Measurements from ENCODE around the gene DUSP2. TPM values are rescaled to one million over a fixed set of nuclear protein-coding genes. Genes with fewer than 3 reads are reported as not detected.
A peak's percentile ranks its signal among the peaks of the same experiment; 100 is the strongest.

Gene DUSP2
- total and polyA plus RNA-seq, 9 of the 15 experiments (the other 6 are each of a cell fraction or from before 2014, with no cell fraction given), result 0.04 to 0.18 TPM; not detected in 7

GRCh38 chr2:96120991-96121390 lies 24.2 kb downstream of the DUSP2 start (continued):
- TF ChIP-seq MYBL2 (IDR thresholded peaks at IDR 0.05; ENCODE audit: low read depth) (no peak), MYBL2 (CRISPR knock-in tag; IDR thresholded peaks at IDR 0.05; ENCODE audit: borderline replicate concordance) (no peak)

- Histone ChIP-seq H3K9ac (ENCODE audit: insufficient read depth in 1 of 2, low read depth in 2 of 2, low read length in 2 of 2) (no peak overlapping the region), H3K27me3 (ENCODE audit: control insufficient read depth in 2 of 2, insufficient read depth in 2 of 2, low read length in 2 of 2) (peaks cover 25 to 85% of the 10 kb centered on the region in 2 experiments; a peak in 4 of 5 replicates), H3K4me1 (replicated peaks in 1 of 2; ENCODE audit: control insufficient read depth in 2 of 2, insufficient read depth in 2 of 2, low read length in 2 of 2) (peaks cover 3 to 37% of the 10 kb centered on the region in 2 experiments; a peak in 4 of 5 replicates), H3K79me2 (ENCODE audit: control insufficient read depth, insufficient read depth, low read length) (no peaks in the 10 kb centered on the region), H3K9me3 (replicated peaks; ENCODE audit: control insufficient read depth, insufficient read depth, low read depth, low read length) (no peaks in the 10 kb centered on the region), H3K4me2 (ENCODE audit: insufficient read depth, low read length) (no peak overlapping the region), H3K27ac (ENCODE audit: extremely low read depth, low read depth, low read length) (no peak overlapping the region), H3K9me1 (ENCODE audit: control insufficient read depth, insufficient read depth, low read length) (no peaks in the 10 kb centered on the region), H2AFZ (ENCODE audit: low read depth, low read length) (no peak overlapping the region), H3K36me3 (ENCODE audit: control insufficient read depth, insufficient read depth, low read length) (no peaks in the 10 kb centered on the region), H3K4me3 (no peak overlapping the region), H4K20me1 (replicated peaks; ENCODE audit: control insufficient read depth, insufficient read depth, low read length) (peaks cover 17% of the 10 kb centered on the region)
- POLR2A ChIA-PET, result no interaction called here
- CTCF ChIA-PET (ENCODE audit: low intra/inter-chr PET ratio), result no interaction called here
- DNase-seq (ENCODE audit: extremely low read depth in 1 of 4, low spot score in 3 of 4) (no peak), ATAC-seq (no peak), FAIRE-seq (no peak)
- in situ Hi-C loops (cut with MboI), result no loop called here
- 1% methylated on average over 8 of the region's 11 CpGs for WGBS (ENCODE audit: insufficient coverage, low coverage, missing lambda C conversion rate)
- no TSS peak for BruUV-seq (replicated peaks)
- intact Hi-C loops (cut with micrococcal nuclease), result no loop called here
- TF ChIP-seq TCF7L2 (IDR thresholded peaks at IDR 0.05; ENCODE audit: low read depth, low read length), result no peak
- peak; percentile 82 for TF ChIP-seq EGR1 (conservative IDR thresholded peaks at IDR 0.05)
These were observed 25.0 kb downstream of the DUSP2 start for GRCh38 chr2:96120091-96120720.

GRCh38 chr2:96119389-96119751 lies 25.9 kb downstream of the DUSP2 start:
- Histone ChIP-seq H3K9ac (ENCODE audit: insufficient read depth in 1 of 2, low read depth in 2 of 2, low read length in 2 of 2) (no peak overlapping the region), H3K27ac (ENCODE audit: extremely low read depth, low read depth, low read length) (no peak overlapping the region), H3K4me2 (ENCODE audit: insufficient read depth, low read length) (no peak overlapping the region), H3K4me1 (replicated peaks in 1 of 2; ENCODE audit: control insufficient read depth in 2 of 2, insufficient read depth in 2 of 2, low read length in 2 of 2) (peaks cover 3 to 45% of the 10 kb centered on the region in 2 experiments; a peak in 4 of 5 replicates), H3K4me3 (no peak overlapping the region), H3K27me3 (ENCODE audit: control insufficient read depth in 2 of 2, insufficient read depth in 2 of 2, low read length in 2 of 2) (peaks cover 22 to 85% of the 10 kb centered on the region in 2 experiments; a peak in 4 of 5 replicates), H3K36me3 (ENCODE audit: control insufficient read depth, insufficient read depth, low read length) (no peaks in the 10 kb centered on the region), H3K9me3 (replicated peaks; ENCODE audit: control insufficient read depth, insufficient read depth, low read depth, low read length) (no peaks in the 10 kb centered on the region), H2AFZ (ENCODE audit: low read depth, low read length) (no peak overlapping the region), H3K9me1 (ENCODE audit: control insufficient read depth, insufficient read depth, low read length) (no peaks in the 10 kb centered on the region), H3K79me2 (ENCODE audit: control insufficient read depth, insufficient read depth, low read length) (no peaks in the 10 kb centered on the region), H4K20me1 (replicated peaks; ENCODE audit: control insufficient read depth, insufficient read depth, low read length) (peaks cover 17% of the 10 kb centered on the region)
- POLR2A ChIA-PET, result no interaction called here
- CTCF ChIA-PET (ENCODE audit: low intra/inter-chr PET ratio), result no interaction called here
- no TSS peak for BruUV-seq (replicated peaks)
- ATAC-seq (no peak), DNase-seq (ENCODE audit: extremely low read depth in 1 of 4, low spot score in 3 of 4) (no peak), FAIRE-seq (no peak)
- in situ Hi-C loops (cut with MboI), result no loop called here
- intact Hi-C loops (cut with micrococcal nuclease), result no loop called here
- 0% methylated on average over 5 of the region's 5 CpGs for WGBS (ENCODE audit: insufficient coverage, low coverage, missing lambda C conversion rate)
- TF ChIP-seq ZNF140 (CRISPR knock-in tag; IDR thresholded peaks at IDR 0.05), result no peak
- TF ChIP-seq DDX20 (tag; IDR thresholded peaks at IDR 0.05; ENCODE audit: low read depth), result no peak
- TF ChIP-seq ZNF124 (CRISPR knock-in tag; IDR thresholded peaks at IDR 0.05), result no peak
- peak; percentile 82 for TF ChIP-seq ATF3 (IDR thresholded peaks at IDR 0.05)
- no peak for TF ChIP-seq ATF3 (CRISPR knock-in tag; conservative IDR thresholded peaks at IDR 0.05)
- peak; percentile 10 to 33 (median 19); a peak in 2 of 6 replicates for TF ChIP-seq CTCF (IDR thresholded peaks at IDR 0.05 in 2 of 3, conservative IDR thresholded peaks at IDR 0.05 in 1 of 3; ENCODE audit: insufficient read depth in 2 of 3, low read depth in 1 of 3, low read length in 3 of 3)

Data from K562 (cell line).